ENCODE results near the gene EGF.
"Not testable (repeated sequence)": the region's sequence is repeated elsewhere in the genome, so short reads cannot be mapped to it uniquely, and the experiment has no call there.

The EGF gene

DNA sequence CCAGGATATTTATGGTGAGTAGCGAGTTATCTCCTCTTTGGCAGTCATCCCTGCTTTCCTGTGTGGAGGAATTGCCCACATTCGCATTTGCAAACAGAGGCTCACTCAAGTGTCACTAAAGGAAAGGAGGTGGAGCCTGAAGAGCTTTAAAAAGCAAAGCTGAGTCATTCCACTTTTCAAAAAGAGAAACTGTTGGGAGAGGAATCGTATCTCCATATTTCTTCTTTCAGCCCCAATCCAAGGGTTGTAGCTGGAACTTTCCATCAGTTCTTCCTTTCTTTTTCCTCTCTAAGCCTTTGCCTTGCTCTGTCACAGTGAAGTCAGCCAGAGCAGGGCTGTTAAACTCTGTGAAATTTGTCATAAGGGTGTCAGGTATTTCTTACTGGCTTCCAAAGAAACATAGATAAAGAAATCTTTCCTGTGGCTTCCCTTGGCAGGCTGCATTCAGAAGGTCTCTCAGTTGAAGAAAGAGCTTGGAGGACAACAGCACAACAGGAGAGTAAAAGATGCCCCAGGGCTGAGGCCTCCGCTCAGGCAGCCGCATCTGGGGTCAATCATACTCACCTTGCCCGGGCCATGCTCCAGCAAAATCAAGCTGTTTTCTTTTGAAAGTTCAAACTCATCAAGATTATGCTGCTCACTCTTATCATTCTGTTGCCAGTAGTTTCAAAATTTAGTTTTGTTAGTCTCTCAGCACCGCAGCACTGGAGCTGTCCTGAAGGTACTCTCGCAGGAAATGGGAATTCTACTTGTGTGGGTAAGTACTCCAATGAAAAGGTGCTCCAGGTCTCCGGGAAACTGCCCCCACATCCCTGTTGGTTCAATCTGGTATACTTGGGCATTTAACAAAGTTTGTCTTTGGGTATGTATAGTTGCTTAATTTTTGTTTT is at the start of gene EGF:
Gene EGF (plus strand): TSS at position 178 of the 890 bp plus-strand sequence. CDS start 453 bp downstream, at position 631.
- Histone ChIP-seq H3K9me3 (ENCODE audit: low read depth, low read length) (no peaks in the 10 kb centered on the region), H3K9ac (ENCODE audit: insufficient read length) (peak within 1 kb of the TSS; percentile 79), H3K4me3 (peak within 1 kb of the TSS; percentile 79), H3K27ac (peak within 1 kb of the TSS; percentile 92), H3K36me3 (ENCODE audit: insufficient read depth, low read length) (no peaks in the 10 kb centered on the region)
- DNase-seq (ENCODE audit: low read depth, low spot score) = peak; percentile 58
- TF ChIP-seq EZH2 (IDR thresholded peaks at IDR 0.05) (no peak), POLR2AphosphoS5 (IDR thresholded peaks at IDR 0.05; ENCODE audit: borderline replicate concordance, low read depth, low read length) (peak; percentile 85)

DNA sequence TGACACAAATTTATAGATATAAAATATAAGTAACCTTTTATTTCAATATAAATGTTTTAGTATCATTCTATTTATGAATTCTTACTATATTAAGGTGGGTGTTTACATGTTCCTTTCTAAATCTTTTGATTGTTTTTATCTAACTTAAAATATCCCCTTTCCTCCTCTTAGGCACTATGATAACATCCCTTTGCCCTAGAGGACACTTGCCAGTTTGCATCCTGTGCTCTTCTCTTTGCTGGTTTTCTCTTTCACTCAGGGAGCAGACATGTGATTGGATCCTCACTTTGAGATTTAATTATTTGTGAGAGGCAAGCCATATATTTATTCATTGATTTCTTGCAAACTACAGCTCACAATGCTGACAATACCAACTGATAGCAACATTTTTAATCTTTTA is 48.5 kb upstream of the EGF start:
- TF ChIP-seq FOXP2 (optimal IDR thresholded peaks at IDR 0.05; ENCODE audit: control extremely low read depth, extremely low read length, insufficient read depth) = no peak
- TF ChIP-seq POLR2AphosphoS5 (IDR thresholded peaks at IDR 0.05; ENCODE audit: borderline replicate concordance, low read depth, low read length) = no peak
- TF ChIP-seq EZH2 (IDR thresholded peaks at IDR 0.05) = no peak

DNA sequence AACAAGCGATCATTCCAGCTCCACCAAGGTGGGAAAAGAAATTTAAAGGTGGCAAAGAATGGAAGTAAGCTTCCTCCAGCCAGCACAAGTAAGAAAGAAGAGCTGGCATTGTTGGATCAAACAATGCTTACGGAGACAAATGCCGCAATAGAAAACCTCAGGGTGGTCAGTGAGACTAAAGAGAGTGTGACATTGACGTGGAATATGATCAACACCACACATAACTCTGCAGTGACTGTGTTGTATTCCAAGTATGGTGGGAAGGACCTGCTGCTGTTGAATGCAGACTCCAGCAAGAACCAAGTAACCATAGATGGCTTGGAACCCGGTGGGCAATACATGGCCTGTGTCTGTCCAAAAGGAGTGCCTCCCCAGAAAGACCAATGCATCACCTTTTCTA is 42.6 kb upstream of the EGF start:
- no peak overlapping the region for H3K9ac ChIP-seq (ENCODE audit: insufficient read length)
- no peak for TF ChIP-seq FOXP2 (optimal IDR thresholded peaks at IDR 0.05; ENCODE audit: control extremely low read depth, extremely low read length, insufficient read depth)
- TF ChIP-seq POLR2AphosphoS5 (IDR thresholded peaks at IDR 0.05; ENCODE audit: borderline replicate concordance, low read depth, low read length) = no peak
- TF ChIP-seq EZH2 (IDR thresholded peaks at IDR 0.05) = no peak
- no peak overlapping the region for H3K4me3 ChIP-seq
- no peak for DNase-seq (ENCODE audit: low read depth, low spot score)
- H3K27ac ChIP-seq = no peak overlapping the region
- no peaks in the 10 kb centered on the region for H3K36me3 ChIP-seq (ENCODE audit: insufficient read depth, low read length)
- H3K9me3 ChIP-seq (ENCODE audit: low read depth, low read length) = no peaks in the 10 kb centered on the region

More for the DNA sequence above, 48.5 kb upstream of the EGF start:
- DNase-seq (ENCODE audit: low read depth, low spot score) = no peak
- Histone ChIP-seq H3K9me3 (ENCODE audit: low read depth, low read length) (peaks cover 8% of the 10 kb centered on the region; the same call in 1 of the 2 replicates), H3K4me3 (no peak overlapping the region), H3K9ac (ENCODE audit: insufficient read length) (no peak overlapping the region), H3K36me3 (ENCODE audit: insufficient read depth, low read length) (no peaks in the 10 kb centered on the region), H3K27ac (no peak overlapping the region)

DNA sequence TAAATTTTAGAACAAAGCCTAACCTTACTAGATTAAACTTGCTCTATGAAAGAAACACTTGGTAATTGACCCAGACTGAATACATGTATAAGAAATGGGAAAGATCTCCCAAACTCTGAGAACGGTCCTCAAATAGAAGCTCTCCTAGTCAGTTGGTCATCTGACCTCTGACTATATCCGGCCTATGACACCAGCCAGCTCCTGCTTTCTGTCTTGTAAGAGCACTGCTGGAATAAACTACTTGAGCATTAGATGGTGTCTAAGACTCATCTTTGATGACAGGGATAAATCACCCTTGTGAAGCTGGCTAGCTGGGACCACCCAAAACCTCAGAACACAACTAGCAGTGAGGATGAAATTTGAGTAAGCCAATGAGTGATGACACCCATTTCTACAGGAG is 40.6 kb upstream of the EGF start:
- H3K36me3 ChIP-seq (ENCODE audit: insufficient read depth, low read length) = no peaks in the 10 kb centered on the region
- H3K9me3 ChIP-seq (ENCODE audit: low read depth, low read length) = no peaks in the 10 kb centered on the region
- DNase-seq (ENCODE audit: low read depth, low spot score) = no peak
- H3K9ac ChIP-seq (ENCODE audit: insufficient read length) = no peak overlapping the region
- TF ChIP-seq FOXP2 (optimal IDR thresholded peaks at IDR 0.05; ENCODE audit: control extremely low read depth, extremely low read length, insufficient read depth) (no peak), EZH2 (IDR thresholded peaks at IDR 0.05) (no peak), POLR2AphosphoS5 (IDR thresholded peaks at IDR 0.05; ENCODE audit: borderline replicate concordance, low read depth, low read length) (no peak)
- no peak overlapping the region for H3K27ac ChIP-seq
- no peak overlapping the region for H3K4me3 ChIP-seq

DNA sequence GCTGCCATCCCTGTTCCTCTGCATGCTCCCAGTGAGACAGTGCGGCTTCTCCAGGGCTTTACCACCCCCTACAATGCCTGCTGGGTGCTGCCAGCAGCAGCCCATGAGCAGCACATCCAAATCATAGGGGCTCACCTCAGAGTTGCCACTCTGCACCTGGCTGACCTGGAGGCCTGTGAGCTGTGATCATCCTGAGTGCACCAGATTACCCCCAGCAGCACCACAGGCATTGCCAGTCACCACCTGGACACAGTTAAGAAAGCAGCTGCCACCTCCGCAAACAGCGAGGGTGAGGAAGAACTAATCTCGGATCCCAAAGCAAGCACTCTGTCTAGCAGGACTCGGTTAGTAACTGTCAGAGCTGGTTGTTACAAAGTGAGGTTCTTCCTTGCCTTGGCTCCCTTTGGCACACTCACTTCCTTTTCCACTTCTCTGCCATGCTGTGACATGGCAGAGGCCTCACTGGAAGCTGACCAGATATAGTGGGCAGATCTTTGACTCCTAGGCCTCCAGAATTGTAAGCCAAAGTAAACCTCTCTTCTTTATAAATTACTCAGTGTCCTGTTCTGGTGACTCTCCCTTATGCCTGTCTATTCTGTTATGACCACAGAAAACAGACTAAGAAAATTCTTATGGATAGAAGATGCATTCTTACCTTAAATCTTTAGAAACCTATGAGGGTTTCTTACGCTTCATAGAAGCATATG is 39.6 kb upstream of the EGF start:
- DNase-seq (ENCODE audit: low read depth, low spot score) = no peak
- Histone ChIP-seq H3K27ac (no peak overlapping the region), H3K4me3 (no peak overlapping the region), H3K9me3 (ENCODE audit: low read depth, low read length) (no peaks in the 10 kb centered on the region), H3K9ac (ENCODE audit: insufficient read length) (no peak overlapping the region), H3K36me3 (ENCODE audit: insufficient read depth, low read length) (no peaks in the 10 kb centered on the region)
- TF ChIP-seq POLR2AphosphoS5 (IDR thresholded peaks at IDR 0.05; ENCODE audit: borderline replicate concordance, low read depth, low read length) (no peak), EZH2 (IDR thresholded peaks at IDR 0.05) (no peak), FOXP2 (optimal IDR thresholded peaks at IDR 0.05; ENCODE audit: control extremely low read depth, extremely low read length, insufficient read depth) (no peak)

DNA sequence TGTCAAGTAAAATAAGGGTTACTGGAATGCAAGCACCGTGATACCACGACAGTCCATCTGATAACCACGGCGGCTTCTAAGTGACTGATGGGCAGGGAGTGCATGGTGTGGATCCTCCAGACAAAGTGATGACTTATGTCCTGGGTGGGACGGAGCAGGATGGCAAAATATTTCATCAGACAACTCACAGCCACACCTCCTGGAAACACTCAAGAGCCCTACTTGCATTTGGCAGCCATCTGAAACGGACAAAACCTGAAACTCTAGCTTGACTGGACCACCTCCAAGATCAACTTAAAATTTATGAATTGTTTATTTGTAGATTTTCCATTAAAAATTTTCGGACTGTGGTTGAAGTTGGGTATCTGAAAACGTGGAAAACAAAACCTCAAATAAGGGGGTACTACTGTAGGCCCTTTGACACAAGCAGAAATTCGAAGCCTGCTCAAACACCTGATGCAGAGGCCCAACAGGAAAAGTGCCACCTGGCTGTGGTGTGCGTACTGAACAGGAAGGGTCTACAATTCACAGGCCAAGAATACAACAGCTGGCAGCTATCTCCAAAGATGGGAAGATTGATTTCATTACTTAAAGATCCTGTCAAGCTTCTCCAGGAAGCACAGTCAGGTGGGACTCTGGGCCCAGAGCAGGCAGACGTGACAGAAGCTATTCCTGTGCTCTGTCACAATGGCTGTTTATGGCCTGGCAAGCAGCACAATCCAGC is 38.7 kb upstream of the EGF start:
- no peak overlapping the region for H3K9ac ChIP-seq (ENCODE audit: insufficient read length)
- no peaks in the 10 kb centered on the region for H3K9me3 ChIP-seq (ENCODE audit: low read depth, low read length)
- no peaks in the 10 kb centered on the region for H3K36me3 ChIP-seq (ENCODE audit: insufficient read depth, low read length)
- no peak for TF ChIP-seq POLR2AphosphoS5 (IDR thresholded peaks at IDR 0.05; ENCODE audit: borderline replicate concordance, low read depth, low read length)
- TF ChIP-seq FOXP2 (optimal IDR thresholded peaks at IDR 0.05; ENCODE audit: control extremely low read depth, extremely low read length, insufficient read depth) = no peak
- no peak for TF ChIP-seq EZH2 (IDR thresholded peaks at IDR 0.05)
- H3K27ac ChIP-seq = no peak overlapping the region
- DNase-seq (ENCODE audit: low read depth, low spot score) = no peak
- H3K4me3 ChIP-seq = no peak overlapping the region

DNA sequence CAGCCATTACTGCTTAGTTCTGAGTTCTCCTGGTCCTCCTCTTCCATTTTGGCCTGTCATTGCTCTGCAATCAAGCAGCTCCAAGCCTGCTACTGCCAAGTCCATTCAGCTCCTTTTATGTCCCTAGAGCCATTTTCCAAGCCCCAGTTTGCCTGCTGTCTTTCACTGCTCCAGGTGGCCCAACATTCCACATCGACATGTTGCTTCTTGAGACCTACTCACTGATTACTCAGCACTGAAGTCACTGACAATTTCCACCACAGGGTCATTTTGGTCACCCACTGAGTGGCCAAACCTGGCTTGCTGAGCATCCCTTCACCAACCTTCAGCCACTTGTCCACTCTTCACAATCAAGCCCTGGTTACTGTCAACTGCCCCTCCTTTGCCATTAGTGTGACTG is 37.6 kb upstream of the EGF start:
- Histone ChIP-seq H3K9ac (ENCODE audit: insufficient read length) (no peak overlapping the region), H3K4me3 (no peak overlapping the region), H3K36me3 (ENCODE audit: insufficient read depth, low read length) (no peaks in the 10 kb centered on the region), H3K27ac (no peak overlapping the region), H3K9me3 (ENCODE audit: low read depth, low read length) (no peaks in the 10 kb centered on the region)
- no peak for TF ChIP-seq EZH2 (IDR thresholded peaks at IDR 0.05)
- no peak for TF ChIP-seq FOXP2 (optimal IDR thresholded peaks at IDR 0.05; ENCODE audit: control extremely low read depth, extremely low read length, insufficient read depth)
- no peak for TF ChIP-seq POLR2AphosphoS5 (IDR thresholded peaks at IDR 0.05; ENCODE audit: borderline replicate concordance, low read depth, low read length)
- no peak for DNase-seq (ENCODE audit: low read depth, low spot score)

DNA sequence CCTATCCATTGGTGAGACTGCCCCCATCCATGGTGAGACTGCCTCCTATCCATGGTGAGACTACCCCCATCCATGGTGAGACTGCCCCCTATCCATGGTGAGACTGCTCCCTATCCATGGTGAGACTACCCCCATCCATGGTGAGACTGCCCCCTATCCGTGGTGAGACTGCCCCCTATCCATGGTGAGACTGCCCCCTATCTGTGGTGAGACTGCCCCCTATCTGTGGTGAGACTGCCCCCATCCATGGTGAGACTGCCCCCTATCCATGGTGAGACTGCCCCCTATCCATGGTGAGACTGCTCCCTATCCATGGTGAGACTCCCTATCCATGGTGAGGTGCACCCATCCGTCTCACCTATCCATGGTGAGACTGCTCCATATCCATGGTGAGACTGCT is 37.1 kb upstream of the EGF start:
- H3K9me3 ChIP-seq (ENCODE audit: low read depth, low read length); H3K9ac ChIP-seq (ENCODE audit: insufficient read length); DNase-seq (ENCODE audit: low read depth, low spot score); H3K27ac ChIP-seq; H3K36me3 ChIP-seq (ENCODE audit: insufficient read depth, low read length); H3K4me3 ChIP-seq: not testable (repeated sequence)

Measured in SK-N-MC (cell line).